Measurements from ENCODE around the gene RBM11. TPM values are rescaled to one million over a fixed set of nuclear protein-coding genes. Genes with fewer than 3 reads are reported as not detected.

RBM11 gene
- total and polyA plus RNA-seq, 2 donors from 2014 or later: 3.3 to 6.9 TPM

DNA sequence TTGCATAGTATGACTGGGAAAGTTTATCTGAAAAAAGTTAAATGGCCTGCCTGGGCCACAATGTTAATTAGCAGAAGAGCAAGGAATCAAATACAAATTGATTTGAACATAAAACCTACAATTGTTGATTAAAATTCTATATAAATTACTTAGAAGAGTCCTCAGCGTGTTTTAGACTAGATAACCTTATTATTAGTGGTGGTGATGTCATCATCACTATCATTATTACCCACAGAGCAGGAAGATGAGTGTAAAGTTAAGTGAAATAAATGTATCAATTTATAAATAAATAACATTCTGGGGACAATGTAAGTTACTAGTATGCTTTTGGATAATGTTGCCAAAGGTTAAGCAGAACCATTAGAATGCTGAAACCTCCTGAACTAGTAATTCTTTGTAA lies 46.1 kb downstream of the RBM11 start:
- intact Hi-C loops (cut with DNase I): no loop called here
- Histone ChIP-seq H3K9me3 (ENCODE audit: control insufficient read depth in 2 of 3, insufficient read depth in 1 of 3, low read length in 3 of 3) (no peaks in the 10 kb centered on the region), H3K9ac (ENCODE audit: low read length in 3 of 3) (no peak overlapping the region), H3K4me1 (ENCODE audit: control insufficient read depth in 2 of 3, insufficient read depth in 2 of 3, low read depth in 1 of 3, low read length in 3 of 3) (no peaks in the 10 kb centered on the region), H3K36me3 (ENCODE audit: control insufficient read depth in 2 of 3, insufficient read depth in 3 of 3, low read length in 3 of 3) (no peaks in the 10 kb centered on the region), H3K27ac (ENCODE audit: low read depth in 2 of 2, low read length in 2 of 2) (no peak overlapping the region), H3K4me3 (ENCODE audit: low read length in 3 of 3) (no peak overlapping the region), H3K27me3 (ENCODE audit: control insufficient read depth, insufficient read depth, low read length) (no peaks in the 10 kb centered on the region)
- no peak for FAIRE-seq
- TF ChIP-seq, protein P1, sequence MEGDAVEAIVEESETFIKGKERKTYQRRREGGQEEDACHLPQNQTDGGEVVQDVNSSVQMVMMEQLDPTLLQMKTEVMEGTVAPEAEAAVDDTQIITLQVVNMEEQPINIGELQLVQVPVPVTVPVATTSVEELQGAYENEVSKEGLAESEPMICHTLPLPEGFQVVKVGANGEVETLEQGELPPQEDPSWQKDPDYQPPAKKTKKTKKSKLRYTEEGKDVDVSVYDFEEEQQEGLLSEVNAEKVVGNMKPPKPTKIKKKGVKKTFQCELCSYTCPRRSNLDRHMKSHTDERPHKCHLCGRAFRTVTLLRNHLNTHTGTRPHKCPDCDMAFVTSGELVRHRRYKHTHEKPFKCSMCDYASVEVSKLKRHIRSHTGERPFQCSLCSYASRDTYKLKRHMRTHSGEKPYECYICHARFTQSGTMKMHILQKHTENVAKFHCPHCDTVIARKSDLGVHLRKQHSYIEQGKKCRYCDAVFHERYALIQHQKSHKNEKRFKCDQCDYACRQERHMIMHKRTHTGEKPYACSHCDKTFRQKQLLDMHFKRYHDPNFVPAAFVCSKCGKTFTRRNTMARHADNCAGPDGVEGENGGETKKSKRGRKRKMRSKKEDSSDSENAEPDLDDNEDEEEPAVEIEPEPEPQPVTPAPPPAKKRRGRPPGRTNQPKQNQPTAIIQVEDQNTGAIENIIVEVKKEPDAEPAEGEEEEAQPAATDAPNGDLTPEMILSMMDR (IDR thresholded peaks at IDR 0.05; ENCODE audit: borderline replicate concordance, extremely low read depth, insufficient read depth): no peak
- DNase-seq: no peak

DNA sequence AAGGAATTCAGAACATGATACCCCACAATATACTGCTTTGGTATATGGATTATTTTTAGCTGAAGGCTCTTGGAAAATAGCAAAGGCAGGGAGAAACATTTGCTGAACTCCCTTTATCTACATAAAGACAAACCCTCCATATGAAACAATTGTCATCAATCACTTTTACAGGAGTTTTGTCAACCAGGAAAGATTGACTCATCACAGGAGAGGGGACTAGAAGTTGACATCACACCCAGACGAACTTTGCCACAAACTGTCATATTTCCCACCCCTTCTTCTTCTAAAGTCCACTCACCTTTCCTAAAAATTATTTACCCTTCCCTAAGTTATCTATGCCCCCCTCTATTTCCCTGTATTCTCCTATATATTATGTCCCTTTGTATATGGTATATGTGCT lies 47.9 kb downstream of the RBM11 start:
- no peak overlapping the region for H3K4me3 ChIP-seq (ENCODE audit: low read length in 3 of 3)
- no peaks in the 10 kb centered on the region for H3K9me3 ChIP-seq (ENCODE audit: control insufficient read depth in 2 of 3, insufficient read depth in 1 of 3, low read length in 3 of 3)
- H3K27me3 ChIP-seq (ENCODE audit: control insufficient read depth, insufficient read depth, low read length): no peaks in the 10 kb centered on the region
- TF ChIP-seq, protein P1 (IDR thresholded peaks at IDR 0.05; ENCODE audit: borderline replicate concordance, extremely low read depth, insufficient read depth): no peak
- H3K4me1 ChIP-seq (ENCODE audit: control insufficient read depth in 2 of 3, insufficient read depth in 2 of 3, low read depth in 1 of 3, low read length in 3 of 3): no peaks in the 10 kb centered on the region
- FAIRE-seq (no peak), DNase-seq (no peak)
- no peak overlapping the region for H3K9ac ChIP-seq (ENCODE audit: low read length in 3 of 3)
- H3K36me3 ChIP-seq (ENCODE audit: control insufficient read depth in 2 of 3, insufficient read depth in 3 of 3, low read length in 3 of 3): no peaks in the 10 kb centered on the region
- intact Hi-C loops (cut with DNase I): no loop called here
- no peak overlapping the region for H3K27ac ChIP-seq (ENCODE audit: low read depth in 2 of 2, low read length in 2 of 2)

DNA sequence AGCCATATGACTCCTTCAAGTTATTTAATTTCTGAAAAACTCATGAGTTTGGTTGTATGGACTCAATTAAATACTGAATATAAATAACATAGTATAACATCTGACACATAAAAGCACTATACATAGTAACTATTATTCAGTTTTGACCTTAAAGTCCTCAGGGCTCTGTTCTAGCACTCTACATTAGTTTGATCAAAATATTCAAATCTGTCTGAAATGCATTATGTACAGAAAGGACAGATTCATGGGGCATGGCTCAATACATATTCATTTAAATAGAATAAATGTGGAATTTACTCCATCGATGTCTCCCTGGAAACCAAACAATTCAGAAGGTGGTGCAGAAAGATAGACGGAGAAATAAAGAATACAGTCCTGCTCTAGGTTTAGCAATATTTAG lies 49.1 kb downstream of the RBM11 start:
- Histone ChIP-seq H3K36me3 (ENCODE audit: control insufficient read depth in 2 of 3, insufficient read depth in 3 of 3, low read length in 3 of 3) (no peaks in the 10 kb centered on the region), H3K4me3 (ENCODE audit: low read length in 3 of 3) (no peak overlapping the region), H3K27me3 (ENCODE audit: control insufficient read depth, insufficient read depth, low read length) (no peaks in the 10 kb centered on the region), H3K9ac (ENCODE audit: low read length in 3 of 3) (no peak overlapping the region), H3K9me3 (ENCODE audit: control insufficient read depth in 2 of 3, insufficient read depth in 1 of 3, low read length in 3 of 3) (no peaks in the 10 kb centered on the region), H3K4me1 (ENCODE audit: control insufficient read depth in 2 of 3, insufficient read depth in 2 of 3, low read depth in 1 of 3, low read length in 3 of 3) (no peaks in the 10 kb centered on the region), H3K27ac (ENCODE audit: low read depth in 2 of 2, low read length in 2 of 2) (no peak overlapping the region)
- TF ChIP-seq, protein P1 (IDR thresholded peaks at IDR 0.05; ENCODE audit: borderline replicate concordance, extremely low read depth, insufficient read depth): no peak
- FAIRE-seq (no peak), DNase-seq (no peak)
- intact Hi-C loops (cut with DNase I): no loop called here

DNA sequence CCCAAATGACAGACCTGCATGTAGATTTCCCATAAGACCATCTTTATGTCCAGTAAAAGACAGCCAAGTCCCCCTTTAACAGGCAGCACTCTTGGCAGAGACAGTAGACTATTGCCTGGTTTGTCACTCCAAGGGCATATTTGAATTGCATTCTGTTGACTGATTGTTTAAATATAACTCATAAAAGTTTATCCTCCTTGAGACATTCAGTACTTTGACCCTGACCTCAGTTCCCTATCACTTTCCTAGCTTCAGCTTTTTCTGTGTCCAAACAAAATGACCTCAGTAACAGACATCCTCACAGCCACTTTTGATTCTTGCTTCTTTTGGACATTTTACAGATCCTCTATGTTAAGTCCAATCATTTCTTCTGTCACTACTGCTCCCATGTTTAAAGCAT lies 51.1 kb downstream of the RBM11 start:
- H3K9ac ChIP-seq (ENCODE audit: low read length in 3 of 3): no peak overlapping the region
- DNase-seq (no peak), FAIRE-seq (no peak)
- H3K27me3 ChIP-seq (ENCODE audit: control insufficient read depth, insufficient read depth, low read length): no peaks in the 10 kb centered on the region
- H3K4me3 ChIP-seq (ENCODE audit: low read length in 3 of 3): no peak overlapping the region
- H3K9me3 ChIP-seq (ENCODE audit: control insufficient read depth in 2 of 3, insufficient read depth in 1 of 3, low read length in 3 of 3): no peaks in the 10 kb centered on the region
- intact Hi-C loops (cut with DNase I): no loop called here
- TF ChIP-seq, protein P1 (IDR thresholded peaks at IDR 0.05; ENCODE audit: borderline replicate concordance, extremely low read depth, insufficient read depth): no peak
- no peaks in the 10 kb centered on the region for H3K36me3 ChIP-seq (ENCODE audit: control insufficient read depth in 2 of 3, insufficient read depth in 3 of 3, low read length in 3 of 3)
- no peak overlapping the region for H3K27ac ChIP-seq (ENCODE audit: low read depth in 2 of 2, low read length in 2 of 2)
- no peaks in the 10 kb centered on the region for H3K4me1 ChIP-seq (ENCODE audit: control insufficient read depth in 2 of 3, insufficient read depth in 2 of 3, low read depth in 1 of 3, low read length in 3 of 3)
